Kidney (tissue), 14 donors: ENCODE data around the gene WNT3A. TPM values are rescaled to one million over a fixed set of nuclear protein-coding genes. Genes with fewer than 3 reads are reported as not detected.

Experiments used
- DNase-seq, 5 donors: peaks; one replicate each; pipeline ENCODE4 v3.0.0-alpha.2; 2013 to 2020
- FAIRE-seq: peaks from 2 replicates; lab custom pipeline; 2012; peaks lifted over from hg19 to GRCh38; lab: Jason Lieb, UNC
- H3K27ac ChIP-seq, 2 donors: one replicate each; pipeline ENCODE4 v1.7.0; 2013; ENCODE audit warnings: low read depth in 2 of 2, low read length in 2 of 2, inconsistent platforms in 1 of 2
- H3K27me3 ChIP-seq: one replicate; pipeline ENCODE4 v1.7.1; 2013; ENCODE audit warnings: low read length, inconsistent platforms; ENCODE audit not compliant: control insufficient read depth, insufficient read depth
- H3K36me3 ChIP-seq, 3 donors: one replicate each; pipeline versions ENCODE4 v1.7.0 to v1.7.1; 2013; ENCODE audit warnings: low read length in 3 of 3, control low read depth in 1 of 3, inconsistent platforms in 1 of 3; ENCODE audit not compliant: insufficient read depth in 3 of 3, control insufficient read depth in 2 of 3
- H3K4me1 ChIP-seq, 3 donors: one replicate each; pipeline versions ENCODE4 v1.7.0 to v1.7.1; 2013; ENCODE audit warnings: low read length in 3 of 3, inconsistent platforms in 1 of 3, low read depth in 1 of 3; ENCODE audit not compliant: control insufficient read depth in 2 of 3, insufficient read depth in 2 of 3
- H3K4me3 ChIP-seq, 3 donors: one replicate each; pipeline versions ENCODE4 v1.7.0 to v1.8.1; 2013; ENCODE audit warnings: low read length in 3 of 3, control low read depth in 1 of 3, inconsistent platforms in 1 of 3
- H3K9ac ChIP-seq, 3 donors: one replicate each; pipeline versions ENCODE4 v1.7.0 to v1.7.1; 2013; ENCODE audit warnings: low read length in 3 of 3, control low read depth in 1 of 3, inconsistent platforms in 1 of 3
- H3K9me3 ChIP-seq, 3 donors: one replicate each; pipeline versions ENCODE4 v1.7.0 to v1.7.1; 2013; ENCODE audit warnings: low read length in 3 of 3, control low read depth in 1 of 3, inconsistent platforms in 1 of 3; ENCODE audit not compliant: control insufficient read depth in 2 of 3, insufficient read depth in 1 of 3
- intact Hi-C: fragments of 100-400 bp; cut with DNase I; formaldehyde crosslinking; loops from one replicate; pipeline ENCODE4 v1.11.1; 2022
- polyA plus RNA-seq: library from polyadenylated mRNA; stranded (reverse); fragments of 350-450 nt; fragmentation: Illumina TruSeq; extraction: RNeasy Lipid Tissue Mini Kit (QIAGEN cat#74804); gene quantifications from one replicate; pipeline ENCODE4 v1.2.3, GENCODE V29; 2014; ENCODE audit warnings: low read depth, low replicate concordance; ENCODE audit not compliant: insufficient read depth
- total RNA-seq: library from RNA; stranded (reverse); fragmentation: NEBNext Ultra II Directional; extraction: Animal tissue kit (Norgen Biotek cat#: 25700); gene quantifications from one replicate; pipeline ENCODE4 v1.2.1, GENCODE V29; 2021
- TF ChIP-seq, protein P1 (sequence below): IDR thresholded peaks from 3 replicates; pipeline ENCODE4 v1.5.1; 2012; ENCODE audit warnings: mild to moderate bottlenecking, moderate library complexity, borderline replicate concordance; ENCODE audit not compliant: insufficient read depth; ENCODE audit errors: extremely low read depth
- donor health status: control.
- donor health status: control.
- donor health status: control.
- donor health status: control.
- donor health status: control.
- donor health status: DM: yes; HTN: yes; CAD: no.
- donor health status: Normal renal cell carcinoma (clear cell type).

Gene WNT3A
- total and polyA plus RNA-seq, 2 donors from 2014 or later, result not detected

GRCh38 chr1:228029281-228029680 lies 22.5 kb downstream of the WNT3A start:
- TF ChIP-seq, protein P1, sequence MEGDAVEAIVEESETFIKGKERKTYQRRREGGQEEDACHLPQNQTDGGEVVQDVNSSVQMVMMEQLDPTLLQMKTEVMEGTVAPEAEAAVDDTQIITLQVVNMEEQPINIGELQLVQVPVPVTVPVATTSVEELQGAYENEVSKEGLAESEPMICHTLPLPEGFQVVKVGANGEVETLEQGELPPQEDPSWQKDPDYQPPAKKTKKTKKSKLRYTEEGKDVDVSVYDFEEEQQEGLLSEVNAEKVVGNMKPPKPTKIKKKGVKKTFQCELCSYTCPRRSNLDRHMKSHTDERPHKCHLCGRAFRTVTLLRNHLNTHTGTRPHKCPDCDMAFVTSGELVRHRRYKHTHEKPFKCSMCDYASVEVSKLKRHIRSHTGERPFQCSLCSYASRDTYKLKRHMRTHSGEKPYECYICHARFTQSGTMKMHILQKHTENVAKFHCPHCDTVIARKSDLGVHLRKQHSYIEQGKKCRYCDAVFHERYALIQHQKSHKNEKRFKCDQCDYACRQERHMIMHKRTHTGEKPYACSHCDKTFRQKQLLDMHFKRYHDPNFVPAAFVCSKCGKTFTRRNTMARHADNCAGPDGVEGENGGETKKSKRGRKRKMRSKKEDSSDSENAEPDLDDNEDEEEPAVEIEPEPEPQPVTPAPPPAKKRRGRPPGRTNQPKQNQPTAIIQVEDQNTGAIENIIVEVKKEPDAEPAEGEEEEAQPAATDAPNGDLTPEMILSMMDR, result no peak
- FAIRE-seq (no peak), DNase-seq (peak in 1 of 5 donors; percentile 26)
- Histone ChIP-seq H3K36me3 (no peaks in the 10 kb centered on the region), H3K27me3 (no peaks in the 10 kb centered on the region), H3K9me3 (peaks cover 0 to 7% (median 0%) of the 10 kb centered on the region in 3 donors), H3K4me3 (no peak overlapping the region), H3K4me1 (no peaks in the 10 kb centered on the region), H3K27ac (no peak overlapping the region), H3K9ac (no peak overlapping the region)
- intact Hi-C loops, result no loop called here

GRCh38 chr1:228030451-228031201 lies 23.8 kb downstream of the WNT3A start:
- Histone ChIP-seq H3K4me1 (no peaks in the 10 kb centered on the region), H3K9me3 (peaks cover 0 to 7% (median 0%) of the 10 kb centered on the region in 3 donors), H3K4me3 (no peak overlapping the region), H3K9ac (no peak overlapping the region), H3K36me3 (no peaks in the 10 kb centered on the region), H3K27ac (no peak overlapping the region), H3K27me3 (no peaks in the 10 kb centered on the region)
- TF ChIP-seq, protein P1, result no peak
- no peak for FAIRE-seq
- intact Hi-C loops, result no loop called here
- DNase-seq, result peak in 1 of 5 donors; percentile 54

GRCh38 chr1:228031276-228031995 lies 24.6 kb downstream of the WNT3A start:
- Histone ChIP-seq H3K27me3 (no peaks in the 10 kb centered on the region), H3K4me3 (no peak overlapping the region), H3K4me1 (no peaks in the 10 kb centered on the region), H3K9ac (no peak overlapping the region), H3K36me3 (no peaks in the 10 kb centered on the region), H3K27ac (no peak overlapping the region), H3K9me3 (peaks cover 0 to 7% (median 0%) of the 10 kb centered on the region in 3 donors)
- FAIRE-seq (no peak), DNase-seq (peak in 1 of 5 donors; percentile 51)
- intact Hi-C loops, result no loop called here
- TF ChIP-seq, protein P1, result no peak
